HT1080 (cell line): Measurements from ENCODE around the gene CFLAR. TPM values are rescaled to one million over a fixed set of nuclear protein-coding genes. Genes with fewer than 3 reads are reported as not detected.
A peak's percentile ranks its signal among the peaks of the same experiment; 100 is the strongest.
"Not testable (repeated sequence)": the region's sequence is repeated elsewhere in the genome, so short reads cannot be mapped to it uniquely, and the experiment has no call there.

Source experiments
- DNase-seq: peaks from one replicate; pipeline ENCODE4 v3.0.0-alpha.2; 2015; ENCODE audit warnings: low read depth
- total RNA-seq: library from RNA; depleted of rRNA; stranded (reverse); fragments of >200 nt; shearing (Covaris generic); gene quantifications from 2 replicates; pipeline ENCODE4 v1.2.3, GENCODE V29; 2014

CFLAR gene
- total RNA-seq, 1 experiment from 2014 or later, result 10.5 TPM

- DNase-seq, result no peak
These were observed 28.4 kb downstream of the CFLAR start for GRCh38 chr2:201144101-201145051.

- DNase-seq, result no peak
These were observed 32.5 kb downstream of the CFLAR start for GRCh38 chr2:201148434-201148990.

- peak; percentile 86 for DNase-seq
These were observed 33.3 kb downstream of the CFLAR start for GRCh38 chr2:201149064-201149820.

- peak; percentile 70 for DNase-seq
These were observed 33.8 kb downstream of the CFLAR start for GRCh38 chr2:201149821-201150165.

DNA sequence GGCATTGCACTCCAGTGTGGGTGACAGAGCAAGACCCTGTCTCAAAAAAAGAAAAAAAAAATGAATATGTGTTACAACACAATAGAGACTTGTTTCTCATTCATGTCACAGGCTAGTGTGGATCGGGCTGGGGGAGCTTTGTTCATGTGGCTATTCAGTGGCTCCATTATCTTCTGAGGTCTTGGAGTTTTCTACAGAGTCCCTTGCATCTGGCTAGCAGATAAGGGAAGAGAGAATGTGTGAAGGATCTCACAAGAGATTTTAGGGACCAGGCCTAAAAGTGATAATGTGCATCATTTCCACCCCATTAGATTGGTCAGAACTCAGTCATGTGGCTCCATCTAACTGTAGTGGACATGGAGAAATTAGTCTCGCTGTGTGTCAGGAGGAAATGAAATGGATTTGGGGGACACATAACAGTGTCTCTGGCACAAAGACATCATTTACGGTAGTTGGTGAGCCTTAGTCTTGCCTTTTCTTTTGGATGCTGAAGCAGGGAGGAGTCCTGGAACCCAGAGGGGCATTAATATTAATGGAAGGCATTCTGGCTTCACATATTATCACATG is 34.6 kb downstream of the CFLAR start:
- no peak for DNase-seq

DNA sequence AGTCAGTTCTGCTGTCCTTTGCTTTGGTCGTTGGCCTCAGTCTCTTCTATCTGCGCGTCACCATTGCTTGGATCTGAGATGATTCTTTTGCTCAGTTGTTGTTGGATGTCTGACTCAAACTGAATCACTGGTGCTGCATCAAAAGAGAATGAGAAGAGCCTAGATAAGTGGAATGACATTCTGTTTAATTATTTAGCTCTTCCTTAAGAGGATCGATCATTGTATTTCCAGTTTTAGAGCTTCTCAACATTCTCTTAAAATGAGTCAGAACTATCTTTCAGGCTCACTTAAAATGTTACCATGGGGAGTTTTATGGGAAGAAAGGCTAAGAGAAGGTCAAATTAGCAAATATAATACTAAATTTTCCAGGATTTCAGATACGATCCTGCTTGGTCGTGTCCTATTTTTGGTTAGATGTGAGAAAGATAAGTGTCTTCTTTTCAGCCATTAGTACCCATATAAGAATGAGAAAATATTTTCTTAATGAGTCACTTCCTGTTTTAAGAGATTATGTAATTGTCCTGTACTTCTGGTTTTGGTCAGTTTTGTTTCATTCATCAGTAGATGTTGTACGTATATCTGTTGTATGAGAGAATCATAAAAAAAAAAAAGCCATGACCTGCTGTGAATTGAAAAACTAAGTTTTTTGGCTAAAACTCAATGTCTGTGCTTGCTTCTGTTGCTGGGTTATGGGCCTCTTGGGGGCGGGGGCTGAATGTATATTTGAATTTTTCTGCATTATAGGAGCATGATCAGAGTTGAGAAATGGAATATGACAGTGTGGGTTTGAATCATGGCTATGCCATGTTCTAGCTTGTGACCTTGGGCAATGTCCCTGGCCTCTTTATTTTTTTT is 35.4 kb downstream of the CFLAR start:
- peak; percentile 91 for DNase-seq

- DNase-seq, result no peak
These were observed 36.6 kb downstream of the CFLAR start for GRCh38 chr2:201152517-201152916.

DNA sequence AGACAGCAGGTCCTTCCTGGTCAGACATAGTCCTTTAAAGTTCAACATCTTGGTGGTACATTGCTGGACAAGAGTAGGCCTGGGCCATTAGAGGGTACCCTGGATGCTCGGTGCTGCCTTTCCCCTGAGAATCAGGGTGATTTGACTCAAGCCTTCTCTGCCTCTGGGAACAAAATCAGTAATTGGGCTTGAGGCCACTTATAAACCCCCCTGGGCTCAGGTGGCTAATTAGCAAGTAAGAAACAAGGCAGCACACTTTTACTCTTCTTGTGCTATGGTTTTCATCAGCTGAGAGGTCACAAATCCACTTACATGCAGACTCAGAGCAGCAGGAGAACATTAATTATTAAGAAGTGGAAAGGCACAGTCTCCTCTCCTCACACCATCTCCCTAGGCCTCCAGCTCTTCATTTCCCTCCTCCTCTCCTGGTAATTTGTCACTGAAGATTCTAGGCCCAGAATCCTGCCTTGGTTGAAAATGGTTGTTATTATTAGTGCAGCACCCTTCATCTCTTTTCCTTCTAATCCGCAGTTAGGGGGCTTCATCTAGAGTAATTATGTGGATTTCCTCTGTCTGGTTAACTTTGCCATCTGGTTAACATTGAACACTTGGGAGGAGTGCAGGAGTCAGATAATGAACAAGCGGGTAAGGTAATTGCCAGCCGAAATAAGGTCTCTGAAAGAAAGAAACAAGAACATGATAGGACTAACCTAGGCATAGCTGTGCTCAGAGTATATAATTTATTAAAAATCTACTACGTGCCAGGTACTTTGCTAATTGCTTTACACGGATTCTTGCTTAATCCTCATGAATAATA is 37.2 kb downstream of the CFLAR start:
- DNase-seq, result no peak

- no peak for DNase-seq
These were observed 38.8 kb downstream of the CFLAR start for GRCh38 chr2:201154615-201155399.

- no peak for DNase-seq
These were observed 40.1 kb downstream of the CFLAR start for GRCh38 chr2:201156036-201156435.

- no peak for DNase-seq
These were observed 40.7 kb downstream of the CFLAR start for GRCh38 chr2:201156640-201157039.

- DNase-seq, result no peak
These were observed 41.7 kb downstream of the CFLAR start for GRCh38 chr2:201157694-201158093.

- DNase-seq, result peak; percentile 73
These were observed 42.4 kb downstream of the CFLAR start for GRCh38 chr2:201158111-201158929.

GRCh38 chr2:201164166-201164565 is 48.2 kb downstream of the CFLAR start:
- DNase-seq, result no peak

GRCh38 chr2:201167546-201167945 is 51.6 kb downstream of the CFLAR start:
- no peak for DNase-seq

GRCh38 chr2:201168496-201168895 is 52.5 kb downstream of the CFLAR start:
- not testable (repeated sequence) for DNase-seq

- no peak for DNase-seq
These were observed 55.4 kb downstream of the CFLAR start for GRCh38 chr2:201171259-201171814.

DNA sequence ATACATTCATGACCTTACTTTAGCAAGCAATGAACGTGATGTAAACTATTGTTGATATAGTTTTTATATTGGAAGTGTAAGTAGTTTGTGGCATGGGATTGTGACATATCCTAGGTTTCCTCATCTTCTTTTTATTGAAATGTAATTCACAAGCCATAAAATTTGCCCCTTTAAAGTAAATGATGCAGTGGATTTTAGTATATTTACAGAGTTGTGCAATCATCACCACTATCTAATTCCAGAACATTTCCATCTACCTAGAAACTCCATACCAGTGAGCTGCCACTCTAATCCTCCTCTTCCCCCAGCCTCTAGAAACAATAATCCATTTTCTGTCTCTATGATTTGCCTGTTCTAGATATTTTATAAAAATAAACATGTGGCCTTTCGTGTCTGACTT is 56.3 kb downstream of the CFLAR start:
- DNase-seq, result no peak
